ENCODE measurements around the gene ARHGEF12.

- TF ChIP-seq ETV6 (conservative IDR thresholded peaks at IDR 0.05 in 1 of 2, IDR thresholded peaks at IDR 0.05 in 1 of 2; ENCODE audit: borderline replicate concordance in 1 of 2, low read depth in 1 of 2): no peak
- TF ChIP-seq RFX5 (IDR thresholded peaks at IDR 0.05; ENCODE audit: low read depth, low read length): no peak
- TF ChIP-seq ZZZ3 (IDR thresholded peaks at IDR 0.05; ENCODE audit: control insufficient read depth, insufficient read length, low read depth): no peak
- TF ChIP-seq SIN3A (IDR thresholded peaks at IDR 0.05; ENCODE audit: low read depth, low read length): no peak
- TF ChIP-seq CTCF (IDR thresholded peaks at IDR 0.05 in 2 of 3, conservative IDR thresholded peaks at IDR 0.05 in 1 of 3; ENCODE audit: control insufficient read depth in 2 of 3, extremely low read depth in 1 of 3, insufficient read depth in 1 of 3, low read depth in 3 of 3, low read length in 3 of 3): no peak
- no peak for TF ChIP-seq PKNOX1 (IDR thresholded peaks at IDR 0.05)
- TF ChIP-seq DPF2 (IDR thresholded peaks at IDR 0.05): no peak
- no peak for TF ChIP-seq SRF (IDR thresholded peaks at IDR 0.05; ENCODE audit: low read depth in 2 of 2, low read length in 2 of 2)
- no peak for TF ChIP-seq POLR2A (IDR thresholded peaks at IDR 0.05; ENCODE audit: low read depth, low read length)
- no peak for TF ChIP-seq POLR2AphosphoS5 (IDR thresholded peaks at IDR 0.05; ENCODE audit: low read length)
- no peak for TF ChIP-seq REST (IDR thresholded peaks at IDR 0.05; ENCODE audit: low read depth, low read length)
- no peak for TF ChIP-seq ZSCAN29 (IDR thresholded peaks at IDR 0.05)
- TF ChIP-seq EZH2 (IDR thresholded peaks at IDR 0.05; ENCODE audit: borderline replicate concordance, control insufficient read depth, low read depth, low read length): no peak
Measured at GRCh38 chr11:120338107-120338933, 2.1 kb downstream of the ARHGEF12 start.
